ENCODE results near the gene SPSB3. TPM values are rescaled to one million over a fixed set of nuclear protein-coding genes. Genes with fewer than 3 reads are reported as not detected.

SPSB3 gene
- 30.1 and 36.5 TPM in 2 replicates for total RNA-seq

DNA sequence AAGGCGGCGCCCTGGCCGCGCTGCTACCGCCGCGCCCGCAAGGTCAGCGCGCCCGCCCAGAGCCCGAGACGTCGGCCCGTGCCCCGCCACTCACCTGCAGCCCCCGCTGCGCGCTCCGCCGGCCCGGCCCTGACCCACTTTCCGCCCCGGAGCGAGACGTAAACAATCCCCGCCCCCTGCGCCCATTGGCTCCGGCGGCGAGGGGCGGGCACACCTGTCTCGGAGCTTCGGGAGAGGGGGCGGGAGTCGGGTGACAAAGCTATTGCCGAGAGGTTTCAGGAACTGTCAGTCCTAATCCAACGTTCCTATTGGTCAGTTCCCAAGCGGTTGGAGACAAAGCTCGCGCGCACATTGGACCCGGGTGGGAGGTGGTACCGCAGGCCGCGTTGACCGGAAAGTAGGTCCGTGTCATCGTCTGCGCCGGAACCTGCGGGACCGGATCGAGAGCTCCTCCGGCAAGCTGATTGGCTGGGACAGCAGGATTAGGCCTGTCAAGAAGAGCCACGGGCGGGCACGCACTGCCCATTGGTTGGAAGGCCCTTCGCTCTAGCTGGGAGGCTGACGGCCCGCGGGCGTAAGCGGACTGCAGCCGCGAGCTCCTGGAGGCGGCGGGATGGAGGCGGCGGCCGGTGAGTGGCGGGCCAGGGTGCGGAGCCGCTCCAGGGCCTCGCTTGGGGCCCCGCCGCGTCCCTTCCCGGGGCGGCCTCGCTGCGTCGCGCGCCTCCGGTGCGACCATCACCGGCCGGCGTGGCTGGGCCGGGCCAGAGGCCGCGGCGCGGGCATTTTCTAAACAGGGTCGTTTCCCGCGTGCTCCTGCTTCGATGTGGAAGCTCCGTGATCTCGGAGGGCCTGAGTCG lies at the start of gene SPSB3, which contains the start of gene NUBP2:
TSS of gene SPSB3 (minus strand) at position 164 of the 857 bp plus-strand sequence. CDS start 1,088 bp downstream, outside the sequence.
TSS of gene NUBP2 (plus strand) at position 553 of the 857 bp plus-strand sequence. CDS start at position 614, 61 bp downstream.

DNA sequence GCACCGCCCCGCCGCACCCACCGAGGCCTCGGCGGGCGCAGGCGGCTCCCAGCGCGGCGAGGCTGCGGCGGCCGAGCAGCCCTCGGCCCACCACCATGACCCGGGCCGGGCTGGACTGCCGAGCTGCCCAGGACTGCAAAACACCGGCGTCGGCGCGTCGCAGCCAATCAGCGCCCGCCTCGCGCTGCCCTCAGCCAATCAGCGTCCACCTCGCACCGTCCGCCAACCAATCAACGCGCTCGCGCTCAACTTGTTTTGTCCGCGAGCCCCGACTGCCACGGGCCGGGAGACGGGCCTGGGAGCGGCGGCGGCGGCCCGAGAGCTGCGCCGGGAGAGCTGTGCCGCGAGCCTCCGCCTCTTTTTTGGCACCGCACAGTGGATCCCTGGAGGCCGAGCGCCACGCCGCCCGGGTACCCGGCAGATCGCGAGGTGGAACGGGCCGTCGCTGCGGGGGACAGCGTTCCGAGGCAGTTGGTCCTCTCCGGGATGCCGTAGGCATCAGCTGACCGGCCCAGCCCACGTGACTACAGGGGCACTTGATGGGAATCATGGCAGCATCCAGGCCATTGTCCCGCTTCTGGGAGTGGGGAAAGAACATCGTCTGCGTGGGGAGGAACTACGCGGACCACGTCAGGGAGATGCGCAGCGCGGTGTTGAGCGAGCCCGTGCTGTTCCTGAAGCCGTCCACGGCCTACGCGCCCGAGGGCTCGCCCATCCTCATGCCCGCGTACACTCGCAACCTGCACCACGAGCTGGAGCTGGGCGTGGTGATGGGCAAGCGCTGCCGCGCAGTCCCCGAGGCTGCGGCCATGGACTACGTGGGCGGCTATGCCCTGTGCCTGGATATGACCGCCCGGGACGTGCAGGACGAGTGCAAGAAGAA lies 44.6 kb upstream of the SPSB3 start, which contains the start of the genes FAHD1 and HAGH:
TSS of gene FAHD1 (plus strand) at position 516 of the 883 bp plus-strand sequence. CDS start at position 549, 33 bp downstream.
TSS of gene HAGH (minus strand) at position 135 of the 883 bp plus-strand sequence. CDS start at position 97, 38 bp downstream.

DNA sequence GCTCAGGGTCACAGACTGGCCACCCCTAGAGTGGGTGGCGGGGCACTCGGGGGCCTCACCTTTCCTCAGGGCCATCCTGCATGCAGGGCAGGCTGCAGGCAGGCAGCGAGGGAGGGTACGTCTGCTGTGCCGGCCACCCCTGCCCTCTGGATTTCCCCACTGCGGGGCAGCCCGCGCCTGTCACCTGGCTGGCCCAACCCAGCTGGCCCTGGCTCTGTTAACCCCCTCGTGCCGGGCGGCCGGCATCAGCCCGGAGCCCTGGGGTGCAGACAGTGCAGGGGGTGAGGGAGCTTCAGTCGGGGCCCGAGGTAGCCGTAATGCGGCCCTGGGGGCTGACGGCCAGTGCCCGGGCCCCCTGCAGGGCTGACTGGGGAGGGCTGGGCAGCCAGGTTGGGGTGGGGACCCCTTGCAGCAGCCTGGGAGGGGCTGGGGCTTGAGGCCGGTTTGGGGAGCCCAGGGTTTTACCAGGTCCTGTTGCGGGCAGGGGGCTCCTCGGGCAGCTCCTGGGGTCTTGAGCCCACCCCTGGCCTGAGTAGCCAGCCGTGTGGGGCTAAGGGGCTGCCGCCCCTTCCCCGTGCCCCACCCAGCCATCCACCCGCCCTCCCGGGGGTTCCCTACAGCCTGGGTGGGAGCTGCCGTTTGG lies 11.3 kb upstream of the SPSB3 start, which contains the start of gene IGFALS:
TSS of gene IGFALS (minus strand) at position 128 of the 643 bp plus-strand sequence. CDS start at position 75, 53 bp downstream.

DNA sequence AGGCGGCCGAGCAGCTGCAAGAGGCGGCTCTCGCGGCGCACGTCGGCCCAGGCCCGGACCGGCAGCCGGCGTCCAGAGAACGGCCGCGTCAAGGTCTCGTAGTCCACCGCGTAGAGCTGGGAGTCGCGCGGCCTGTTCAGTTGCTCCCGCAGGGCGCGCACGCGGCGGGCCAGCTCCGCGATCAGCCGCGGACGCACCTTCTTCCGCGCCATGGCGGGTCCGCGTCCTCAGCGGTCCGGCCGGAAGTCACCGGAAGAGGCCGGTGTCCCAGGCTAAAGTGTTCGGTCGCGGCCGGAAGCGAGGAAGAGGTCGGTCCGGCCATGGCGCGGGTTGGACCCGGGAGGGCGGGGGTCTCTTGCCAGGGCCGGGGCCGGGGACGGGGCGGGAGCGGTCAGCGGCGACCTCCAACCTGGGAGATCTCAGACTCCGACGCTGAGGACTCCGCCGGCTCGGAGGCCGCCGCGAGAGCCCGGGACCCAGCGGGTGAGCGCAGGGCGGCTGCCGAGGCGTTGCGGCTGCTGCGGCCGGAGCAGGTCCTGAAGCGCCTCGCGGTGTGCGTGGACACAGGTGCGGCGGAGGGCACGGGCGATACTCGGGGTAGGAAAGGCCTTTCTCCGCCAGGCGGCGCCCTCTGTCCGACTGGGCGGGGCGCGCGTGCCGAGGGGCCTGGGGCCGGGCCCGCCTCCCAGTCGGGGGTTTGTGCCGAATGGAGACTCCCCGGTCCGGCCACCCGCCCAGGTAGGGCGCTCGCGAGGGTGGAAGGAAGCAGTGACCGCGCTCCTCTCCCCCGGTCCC lies 9.3 kb downstream of the SPSB3 start, which contains the start of gene MRPS34:
TSS of gene MRPS34 (minus strand) at position 227 of the 795 bp plus-strand sequence. CDS start at position 212, 15 bp downstream.

DNA sequence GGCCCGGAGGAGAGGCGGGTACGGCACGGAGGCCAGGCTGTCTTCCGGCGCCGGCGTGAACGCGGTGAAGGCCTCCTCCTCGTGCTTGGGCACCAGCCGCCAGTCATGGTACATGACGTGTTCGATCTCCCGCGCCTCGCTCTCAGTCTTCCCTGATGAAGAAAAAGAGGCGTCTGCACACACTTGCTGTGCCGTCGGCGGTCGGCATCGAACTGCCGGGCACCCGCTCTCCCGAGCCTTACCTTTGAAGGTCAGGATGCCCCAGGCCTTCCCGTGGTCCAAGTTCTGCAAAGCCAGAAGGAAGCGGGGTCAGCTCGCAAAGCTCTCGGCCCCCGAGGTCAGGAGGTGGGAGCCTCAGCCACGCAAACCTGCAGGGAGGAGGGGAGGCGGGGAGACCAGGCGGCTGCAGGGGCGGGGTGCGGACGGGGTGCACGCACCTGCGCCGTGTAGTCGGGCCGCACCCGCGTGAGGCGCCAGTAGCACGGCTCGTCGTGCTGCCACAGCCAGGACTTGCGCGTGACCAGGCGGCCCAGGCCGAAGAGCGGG lies 9.9 kb downstream of the SPSB3 start, which contains the start of gene EME2:
TSS of gene EME2 (plus strand) at position 449 of the 546 bp plus-strand sequence. CDS start 418 bp downstream, outside the sequence.

DNA sequence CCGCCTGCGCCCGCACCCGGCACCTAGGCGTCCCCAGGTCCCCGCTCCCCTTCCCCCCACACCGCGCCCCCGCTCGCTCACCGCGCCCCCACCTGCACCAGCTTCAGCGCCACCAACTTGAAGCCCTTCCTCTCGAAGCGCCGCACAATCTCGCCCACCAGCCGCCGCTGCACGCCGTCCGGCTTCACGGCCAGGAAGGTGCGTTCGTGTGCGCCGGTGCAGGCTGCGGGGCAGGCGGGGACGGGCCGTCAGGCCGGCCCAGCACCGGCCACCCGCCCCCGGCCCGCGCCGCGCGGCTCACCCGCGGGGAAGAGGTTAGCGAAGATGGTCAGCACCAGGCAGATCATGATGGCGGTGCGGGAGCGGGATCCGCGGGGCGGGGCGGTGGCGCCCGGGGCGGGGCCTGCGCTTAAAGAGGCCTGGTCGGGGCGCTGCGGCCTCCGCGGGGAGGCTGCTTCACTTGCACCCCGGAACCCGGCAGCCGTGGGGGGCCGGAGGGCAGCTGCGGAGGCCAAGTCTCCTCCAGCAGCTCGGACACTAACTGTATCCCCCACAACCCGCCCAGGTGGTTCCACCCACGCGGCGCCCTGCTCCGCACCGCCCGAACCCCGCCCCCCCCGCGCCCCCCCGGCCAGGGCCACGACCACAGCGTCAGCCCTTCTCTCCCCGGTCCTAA lies 11.0 kb downstream of the SPSB3 start, which contains the start of gene NME3:
TSS of gene NME3 (minus strand) at position 356 of the 676 bp plus-strand sequence. CDS start at position 347, 9 bp downstream.

Other genes starting within 250 kb of the SPSB3 start
- gene TMEM204, start 248.9 kb downstream of the SPSB3 start, total RNA-seq: 28.8 and 34.3 TPM in 2 replicates
- 9.4 and 12.0 TPM in 2 replicates for gene IFT140, start 170.5 kb downstream of the SPSB3 start, total RNA-seq
- 6.7 and 11.2 TPM in 2 replicates for gene CRAMP1, start 170.2 kb downstream of the SPSB3 start, total RNA-seq
- gene JPT2, start 104.3 kb downstream of the SPSB3 start, total RNA-seq: 35.2 and 51.1 TPM in 2 replicates
- 18.5 and 31.4 TPM in 2 replicates for gene MAPK8IP3, start 76.4 kb downstream of the SPSB3 start, total RNA-seq
- 70.0 and 79.8 TPM in 2 replicates for gene NME3, start 11.0 kb downstream of the SPSB3 start, total RNA-seq
- gene EME2, start 9.8 kb downstream of the SPSB3 start, total RNA-seq: 3.1 and 4.5 TPM in 2 replicates
- 65.7 and 84.4 TPM in 2 replicates for gene MRPS34, start 9.4 kb downstream of the SPSB3 start, total RNA-seq
- gene NUBP2, start 389 bp upstream of the SPSB3 start, total RNA-seq: 64.0 and 92.1 TPM in 2 replicates
- not detected in 2 replicates for gene IGFALS, start 11.1 kb upstream of the SPSB3 start, total RNA-seq
- 66.8 and 85.2 TPM in 2 replicates for gene HAGH, start 44.3 kb upstream of the SPSB3 start, total RNA-seq
- 35.6 and 42.2 TPM in 2 replicates for gene FAHD1, start 44.6 kb upstream of the SPSB3 start, total RNA-seq
- 0.18 TPM in 1 of 2 replicates, not detected in the other for gene MEIOB, start 89.6 kb upstream of the SPSB3 start, total RNA-seq
- not detected in 2 replicates for gene HS3ST6, start 135.8 kb upstream of the SPSB3 start, total RNA-seq
- 11.8 and 13.7 TPM in 2 replicates for gene MSRB1, start 160.6 kb upstream of the SPSB3 start, total RNA-seq
- not detected in 2 replicates for gene RPL3L, start 172.1 kb upstream of the SPSB3 start, total RNA-seq
- gene NDUFB10, start 177.0 kb upstream of the SPSB3 start, total RNA-seq: 216 and 235 TPM in 2 replicates
- 2,750 and 3,500 TPM in 2 replicates for gene RPS2, start 182.3 kb upstream of the SPSB3 start, total RNA-seq
- not detected in 2 replicates for gene RNF151, start 184.3 kb upstream of the SPSB3 start, total RNA-seq
- 45.9 and 50.2 TPM in 2 replicates for gene TBL3, start 189.5 kb upstream of the SPSB3 start, total RNA-seq
- 0.32 TPM in 1 of 2 replicates, not detected in the other for gene NOXO1, start 198.9 kb upstream of the SPSB3 start, total RNA-seq
- 16.2 and 45.2 TPM in 2 replicates for gene GFER, start 201.6 kb upstream of the SPSB3 start, total RNA-seq
- 5.2 and 6.6 TPM in 2 replicates for gene SYNGR3, start 207.4 kb upstream of the SPSB3 start, total RNA-seq
- gene ZNF598, start 227.2 kb upstream of the SPSB3 start, total RNA-seq: 29.2 and 39.2 TPM in 2 replicates
- 1.6 TPM in 1 of 2 replicates, not detected in the other for gene NPW, start 237.2 kb upstream of the SPSB3 start, total RNA-seq
- gene NHERF2, start 244.3 kb upstream of the SPSB3 start, total RNA-seq: 116 and 122 TPM in 2 replicates